Fibroblast of peridontal ligament (primary cell): ENCODE measurements around the gene CEP89.
"Not testable (repeated sequence)": the region's sequence is repeated elsewhere in the genome, so short reads cannot be mapped to it uniquely, and the experiment has no call there.

Source experiments
- DNase-seq: peaks from one replicate; pipeline ENCODE4 v3.0.0-alpha.2; 2010; ENCODE audit errors: extremely low read depth

CEP89 gene

GRCh38 chr19:32895384-32895783 lies 76.4 kb downstream of the CEP89 start:
- no peak for DNase-seq

- no peak for DNase-seq
Measured at GRCh38 chr19:32891609-32892008, 80.1 kb downstream of the CEP89 start.

GRCh38 chr19:32890841-32891240 lies 80.9 kb downstream of the CEP89 start:
- no peak for DNase-seq

- no peak for DNase-seq
Measured at GRCh38 chr19:32890326-32890725, 81.4 kb downstream of the CEP89 start.

- DNase-seq, result no peak
Measured at GRCh38 chr19:32889137-32889934, 82.4 kb downstream of the CEP89 start.

GRCh38 chr19:32887572-32888215 lies 84.1 kb downstream of the CEP89 start:
- no peak for DNase-seq

- no peak for DNase-seq
Measured at GRCh38 chr19:32886241-32886640, 85.5 kb downstream of the CEP89 start.

- DNase-seq, result not testable (repeated sequence)
Measured at GRCh38 chr19:32885255-32885654, 86.5 kb downstream of the CEP89 start.

GRCh38 chr19:32881766-32882165 lies 90.0 kb downstream of the CEP89 start:
- no peak for DNase-seq

GRCh38 chr19:32880622-32881021 lies 91.1 kb downstream of the CEP89 start:
- no peak for DNase-seq

- DNase-seq, result no peak
Measured at GRCh38 chr19:32879741-32880140, 92.0 kb downstream of the CEP89 start.

GRCh38 chr19:32878988-32879387 lies 92.8 kb downstream of the CEP89 start:
- DNase-seq, result no peak

GRCh38 chr19:32877977-32878745 lies 93.6 kb downstream of the CEP89 start:
- DNase-seq, result no peak

- no peak for DNase-seq
Measured at GRCh38 chr19:32877323-32877912, 94.3 kb downstream of the CEP89 start.

GRCh38 chr19:32876919-32877285 lies 94.9 kb downstream of the CEP89 start:
- no peak for DNase-seq

GRCh38 chr19:32876236-32876918 lies 95.4 kb downstream of the CEP89 start:
- no peak for DNase-seq

GRCh38 chr19:32875428-32875827 lies 96.3 kb downstream of the CEP89 start:
- DNase-seq, result no peak

GRCh38 chr19:32874605-32875004 lies 97.2 kb downstream of the CEP89 start:
- no peak for DNase-seq

- DNase-seq, result no peak
Measured at GRCh38 chr19:32873247-32873959, 98.4 kb downstream of the CEP89 start.

GRCh38 chr19:32872391-32872790 lies 99.4 kb downstream of the CEP89 start:
- DNase-seq, result no peak

- DNase-seq, result no peak
Measured at GRCh38 chr19:32870981-32871451, 100.7 kb downstream of the CEP89 start.
